ENCODE results near the gene SMIM28. TPM values are rescaled to one million over a fixed set of nuclear protein-coding genes. Genes with fewer than 3 reads are reported as not detected.
"Not testable (repeated sequence)": the region's sequence is repeated elsewhere in the genome, so short reads cannot be mapped to it uniquely, and the experiment has no call there.

The SMIM28 gene
- total RNA-seq, 1 donor from 2014 or later, result not detected

- DNase-seq (ENCODE audit: missing footprints), result peak; percentile 60
- ATAC-seq, result no peak
- intact Hi-C loops (cut with DNase I), result loop anchor here (10.0 kb wide), 1 partner anchor 341 kb away; no protein-coding TSS in a partner anchor
Observed at GRCh38 chr6:138424004-138424904, 46.5 kb downstream of the SMIM28 start.

GRCh38 chr6:138425256-138425655 is 47.6 kb downstream of the SMIM28 start:
- intact Hi-C loops (cut with DNase I), result loop anchor here (5.0 to 10.0 kb wide), 2 partner anchors 147 to 340 kb away; no protein-coding TSS in a partner anchor
- ATAC-seq; DNase-seq (ENCODE audit: missing footprints): not testable (repeated sequence)

- intact Hi-C loops (cut with DNase I), result loop anchor here (5.0 to 10.0 kb wide), 2 partner anchors 146 to 338 kb away; no protein-coding TSS in a partner anchor
- no peak for DNase-seq (ENCODE audit: missing footprints)
- ATAC-seq, result no peak
Observed at GRCh38 chr6:138426500-138427123, 48.9 kb downstream of the SMIM28 start.

GRCh38 chr6:138427701-138428100 is 50.0 kb downstream of the SMIM28 start:
- ATAC-seq (no peak), DNase-seq (ENCODE audit: missing footprints) (no peak)
- intact Hi-C loops (cut with DNase I), result loop anchor here (2.0 to 10.0 kb wide), 4 partner anchors 81 to 337 kb away; no protein-coding TSS in a partner anchor

GRCh38 chr6:138428944-138429598 is 51.4 kb downstream of the SMIM28 start:
- DNase-seq (ENCODE audit: missing footprints), result no peak
- intact Hi-C loops (cut with DNase I), result loop anchor here (2.0 to 10.0 kb wide), 4 partner anchors 80 to 336 kb away; no protein-coding TSS in a partner anchor
- ATAC-seq, result peak; percentile 30

- intact Hi-C loops (cut with DNase I), result loop anchor here (2.0 to 10.0 kb wide), 4 partner anchors 79 to 335 kb away; no protein-coding TSS in a partner anchor
- DNase-seq (ENCODE audit: missing footprints) (no peak), ATAC-seq (no peak)
Observed at GRCh38 chr6:138429761-138430160, 52.1 kb downstream of the SMIM28 start.

GRCh38 chr6:138430361-138431145 is 52.8 kb downstream of the SMIM28 start:
- intact Hi-C loops (cut with DNase I), result no loop called here
- peak; percentile 73 for DNase-seq (ENCODE audit: missing footprints)

GRCh38 chr6:138431256-138432062 is 53.8 kb downstream of the SMIM28 start:
- intact Hi-C loops (cut with DNase I), result no loop called here
- no peak for ATAC-seq
- DNase-seq (ENCODE audit: missing footprints), result no peak

More at GRCh38 chr6:138430361-138431145, 52.8 kb downstream of the SMIM28 start:
- peak; percentile 81 for ATAC-seq

GRCh38 chr6:138432063-138432356 is 54.3 kb downstream of the SMIM28 start:
- ATAC-seq (no peak), DNase-seq (ENCODE audit: missing footprints) (peak; percentile 61)
- intact Hi-C loops (cut with DNase I), result no loop called here

Other genes starting within 250 kb of the SMIM28 start
- 1.4 TPM for gene ARFGEF3, start 216.0 kb upstream of the SMIM28 start, total RNA-seq
- not detected for gene PBOV1, start 159.4 kb upstream of the SMIM28 start, total RNA-seq
- 103 TPM for gene HEBP2, start 26.3 kb downstream of the SMIM28 start, total RNA-seq
- 56.6 TPM for gene NHSL1, start 121.6 kb downstream of the SMIM28 start, total RNA-seq